Left lobe of liver (tissue), 2 donors: ENCODE measurements around the gene CCDC197. TPM values are rescaled to one million over a fixed set of nuclear protein-coding genes. Genes with fewer than 3 reads are reported as not detected.

ENCODE experiments used
- ATAC-seq: fragments of 200-7000 bp; cut with Tn5 transposase; one replicate; pipeline ENCODE4 v1.9.1; 2020; ENCODE audit warnings: mild to moderate bottlenecking, moderate library complexity
- DNase-seq: peaks from one replicate; pipeline ENCODE4 v3.0.0-alpha.2; 2020; ENCODE audit warnings: low spot score
- total RNA-seq: library from RNA; stranded (reverse); gene quantifications from one replicate; pipeline ENCODE4 v1.2.1, GENCODE V29; 2021
- donor health status: DM: no; HTN: no; CAD: no; lungs with moderate emphysema.
- donor health status: DM: no; HTN: yes; CAD: no.

CCDC197 gene
- total RNA-seq, 1 donor from 2014 or later = not detected

DNA sequence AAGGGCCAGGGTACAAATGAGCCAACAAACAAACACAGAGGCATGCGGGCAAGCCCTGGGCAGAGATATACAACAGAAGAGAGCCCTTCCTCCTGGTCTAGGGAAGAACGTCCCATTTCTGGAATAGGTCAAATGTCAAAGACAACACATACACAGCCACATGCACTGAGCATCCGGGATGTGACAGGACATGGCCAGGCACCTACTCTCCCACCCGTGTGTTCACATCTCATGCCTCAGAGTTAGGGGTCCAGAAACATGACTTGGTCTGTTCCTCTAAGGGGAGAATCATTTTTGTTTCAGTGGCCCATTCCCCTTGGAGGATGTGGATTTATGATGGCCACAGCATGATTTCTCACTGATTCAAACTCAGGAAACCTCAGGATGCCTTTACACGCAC, 19.9 kb upstream of the CCDC197 start:
- ATAC-seq (no peak), DNase-seq (no peak)

DNA sequence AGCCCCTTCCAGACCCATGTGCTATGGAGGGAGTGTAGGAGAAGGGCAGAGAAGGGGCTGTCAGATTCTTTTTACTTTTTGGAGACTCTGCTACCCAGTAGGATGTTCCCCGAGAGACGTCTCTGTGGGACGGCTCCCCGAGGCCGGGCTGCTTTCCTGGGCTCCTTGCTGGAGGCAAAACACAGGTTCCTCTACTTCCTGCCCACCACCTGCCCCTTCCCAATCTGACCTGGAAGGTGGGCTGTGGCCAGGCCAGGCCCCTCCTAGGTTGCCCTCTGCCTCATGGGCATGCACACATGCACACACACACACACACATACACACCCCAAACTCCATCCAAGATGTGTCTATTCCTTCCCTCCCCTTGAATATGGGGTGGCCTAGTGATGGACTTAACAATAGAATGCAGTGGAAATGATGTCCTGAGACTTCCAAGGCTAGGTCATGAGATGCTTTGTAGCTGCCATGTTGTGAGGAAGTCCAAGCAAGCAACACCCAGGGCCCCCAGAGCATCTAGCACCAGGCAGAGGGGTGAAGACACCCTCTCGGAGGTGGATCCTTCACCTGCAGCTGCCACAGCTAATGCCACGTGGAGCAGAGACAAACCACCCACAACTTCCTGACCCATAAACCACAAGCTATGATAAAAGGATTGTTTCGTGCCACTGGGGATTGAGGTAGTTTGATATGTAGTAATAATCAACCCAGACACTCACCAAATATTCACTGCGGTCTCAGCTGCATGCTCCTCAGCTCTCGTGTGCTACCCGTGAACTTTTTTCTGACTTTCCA, 19.1 kb upstream of the CCDC197 start:
- no peak for ATAC-seq
- no peak for DNase-seq

DNA sequence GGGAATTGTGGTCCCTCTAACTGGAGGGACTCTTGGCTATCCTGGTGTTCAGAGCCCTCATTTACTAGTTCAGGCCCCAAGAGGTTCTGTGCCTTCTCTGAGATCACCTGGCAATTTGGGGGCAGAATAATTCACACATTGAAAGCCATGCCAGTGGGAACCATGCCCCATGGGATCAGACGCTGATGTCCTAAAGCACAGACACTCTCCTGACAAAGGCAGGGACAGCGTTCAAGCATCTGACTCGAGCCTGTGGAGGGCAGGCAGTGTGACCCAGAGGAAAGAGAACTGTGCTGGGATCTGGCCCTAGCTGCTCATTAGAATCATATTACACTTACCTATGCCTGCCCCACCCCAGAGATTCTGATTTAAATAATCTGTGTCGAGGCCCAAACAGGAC, 18.4 kb upstream of the CCDC197 start:
- DNase-seq (no peak), ATAC-seq (no peak)

DNA sequence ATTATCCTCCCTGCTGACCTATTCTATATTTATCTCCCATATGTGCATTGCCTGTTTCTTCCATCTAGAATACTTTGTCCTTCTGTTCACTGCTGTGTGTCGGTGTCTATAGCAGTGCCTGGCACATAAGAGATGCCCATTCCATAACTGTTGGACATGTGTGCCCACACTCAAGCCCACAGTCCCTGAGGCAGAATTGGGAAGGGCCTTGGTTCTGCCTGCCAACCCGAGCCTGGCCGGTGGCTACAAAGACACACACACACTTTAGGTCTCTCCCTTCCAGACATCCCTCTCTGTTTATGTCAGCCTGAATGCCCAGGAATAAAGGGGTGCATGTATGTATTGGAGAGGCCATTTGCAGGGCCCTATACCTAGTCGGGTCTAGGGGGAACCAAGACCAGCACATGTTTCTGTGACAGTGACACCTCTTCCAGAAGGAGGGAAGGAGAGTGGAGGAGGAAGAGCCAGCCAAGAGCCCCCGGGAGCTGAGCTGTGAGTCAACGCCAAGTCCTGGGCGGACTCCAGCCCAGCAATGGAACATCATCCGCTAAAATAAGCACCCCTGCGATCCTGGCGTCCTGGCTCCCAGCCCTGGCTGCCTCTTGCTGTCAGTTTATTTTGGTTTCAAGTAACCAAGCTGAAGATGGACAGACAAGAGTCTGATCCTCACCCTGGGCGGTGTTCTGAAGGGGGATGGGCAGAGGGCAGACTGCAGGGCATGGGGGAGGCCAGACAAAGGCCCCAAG, 16.5 kb upstream of the CCDC197 start:
- no peak for ATAC-seq
- no peak for DNase-seq

DNA sequence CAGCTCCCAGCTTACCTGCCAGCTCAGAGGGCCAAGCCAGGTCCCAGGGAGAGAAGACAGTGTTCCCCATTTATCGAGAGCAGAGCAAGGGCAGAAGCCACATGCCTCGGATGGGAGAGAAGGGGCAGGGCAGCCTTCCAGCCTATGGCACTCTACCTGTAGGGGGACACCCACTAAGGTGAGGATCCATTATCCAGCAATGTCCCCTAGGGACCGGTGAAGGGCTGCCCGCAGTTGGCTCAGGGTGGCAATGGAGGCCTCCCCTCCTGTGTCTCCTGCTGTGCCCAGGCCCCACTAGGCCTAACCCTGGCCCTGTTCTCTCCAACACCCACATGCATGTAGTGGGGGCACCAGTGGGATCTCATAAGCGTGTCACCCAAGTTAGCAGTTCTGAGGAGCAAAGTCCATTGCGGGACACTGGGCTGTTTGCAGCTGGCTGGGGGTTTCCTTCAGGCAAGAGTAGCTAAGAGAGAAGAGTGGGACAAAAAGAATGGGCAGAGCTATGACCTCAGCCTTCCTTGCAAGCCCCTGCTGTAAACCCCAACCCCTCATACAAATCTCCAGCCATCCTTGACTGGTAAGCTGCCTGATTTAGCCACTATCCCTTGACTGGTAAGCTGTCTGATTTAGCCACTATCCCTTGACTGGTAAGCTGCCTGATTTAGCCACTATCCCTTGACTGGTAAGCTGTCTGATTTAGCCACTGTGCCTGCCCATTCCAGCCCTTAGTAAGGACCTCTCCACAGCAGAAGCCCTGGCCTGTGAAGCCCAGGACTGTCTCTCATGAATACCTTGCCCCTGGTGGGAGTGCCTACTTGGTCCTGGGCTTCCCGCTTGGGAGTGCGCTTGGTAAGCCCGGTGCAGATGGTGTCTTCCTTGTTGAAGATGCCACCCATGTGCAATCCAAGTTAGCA, 15.5 kb upstream of the CCDC197 start:
- DNase-seq (no peak), ATAC-seq (no peak)

DNA sequence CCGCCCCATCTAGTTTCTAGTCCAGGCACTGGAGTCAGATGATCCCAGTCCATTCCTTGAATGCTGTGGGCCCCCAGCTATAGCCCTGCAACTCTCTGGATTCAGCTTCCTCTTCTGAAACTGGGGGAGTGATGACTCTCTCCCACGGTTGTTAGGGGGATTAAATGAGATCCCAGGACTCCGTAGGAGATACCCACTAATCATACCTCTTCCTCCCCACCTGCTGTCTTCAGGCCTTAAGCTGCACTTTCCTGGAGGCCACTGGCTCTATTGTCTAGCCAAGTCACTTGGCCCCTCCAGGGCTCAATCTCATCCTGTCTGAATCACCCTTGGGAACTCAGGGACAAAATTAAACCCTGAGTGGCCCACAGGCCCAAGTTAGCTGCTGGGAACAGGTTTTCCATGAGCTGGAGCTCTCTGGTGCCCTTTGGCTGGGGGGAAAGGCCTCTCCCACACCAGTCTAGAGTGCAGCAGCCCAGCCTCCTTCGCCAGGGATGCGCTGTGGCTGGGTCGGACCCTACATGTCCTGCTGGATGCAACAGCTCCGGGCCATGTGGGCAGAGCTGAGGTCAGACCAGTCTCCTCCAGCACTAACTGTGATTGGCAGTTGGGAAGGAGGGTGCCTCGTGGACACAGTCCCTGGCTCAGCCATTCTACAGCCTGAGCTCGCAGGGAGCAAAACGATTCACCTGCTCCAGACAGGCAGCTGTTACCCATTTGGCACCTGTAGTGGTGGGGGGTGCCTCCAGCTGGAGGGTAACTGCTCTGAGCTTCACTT, 14.7 kb upstream of the CCDC197 start:
- DNase-seq (no peak), ATAC-seq (no peak)

DNA sequence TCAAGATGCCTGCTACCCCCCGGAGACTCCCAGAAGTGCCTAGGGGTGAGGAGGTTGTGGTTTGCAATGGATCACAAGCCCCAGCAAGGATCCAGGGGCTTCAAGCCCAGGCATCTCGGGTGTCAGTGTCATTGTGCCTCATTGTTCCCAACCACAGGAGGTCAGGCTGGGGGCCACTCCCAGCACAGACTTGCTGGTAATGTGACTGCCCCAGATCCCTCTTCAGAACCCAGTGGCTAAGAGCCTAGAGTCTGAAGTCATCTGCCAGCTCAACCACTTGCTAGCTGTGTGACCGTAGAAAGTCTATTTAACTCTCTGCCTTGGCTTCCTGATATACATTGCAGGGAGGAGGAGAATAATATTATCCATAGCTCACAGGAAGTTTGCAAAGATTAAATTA, 13.0 kb upstream of the CCDC197 start:
- DNase-seq = no peak

DNA sequence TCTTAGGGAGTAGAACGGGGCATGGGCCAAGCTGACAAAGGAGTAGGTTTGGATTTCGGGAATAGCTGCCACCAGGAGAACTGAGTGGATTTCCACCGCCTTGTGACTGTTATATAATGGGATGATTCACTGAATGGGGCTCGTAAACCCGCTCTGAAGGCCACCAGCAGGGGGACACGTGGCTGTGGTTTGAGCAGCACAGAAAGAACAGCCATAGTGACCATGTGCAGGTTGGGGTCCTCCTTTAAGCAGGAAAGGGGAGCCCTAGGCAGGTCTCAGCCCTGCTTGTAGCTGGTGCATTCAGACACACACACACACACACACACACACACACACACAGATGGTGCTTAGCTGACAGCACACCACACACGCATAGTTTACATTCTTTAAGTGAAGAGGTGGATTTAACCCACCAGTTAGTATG, 12.1 kb upstream of the CCDC197 start:
- DNase-seq (no peak), ATAC-seq (peak; percentile 24)

More for the DNA sequence above, 13.0 kb upstream of the CCDC197 start:
- ATAC-seq = no peak

DNA sequence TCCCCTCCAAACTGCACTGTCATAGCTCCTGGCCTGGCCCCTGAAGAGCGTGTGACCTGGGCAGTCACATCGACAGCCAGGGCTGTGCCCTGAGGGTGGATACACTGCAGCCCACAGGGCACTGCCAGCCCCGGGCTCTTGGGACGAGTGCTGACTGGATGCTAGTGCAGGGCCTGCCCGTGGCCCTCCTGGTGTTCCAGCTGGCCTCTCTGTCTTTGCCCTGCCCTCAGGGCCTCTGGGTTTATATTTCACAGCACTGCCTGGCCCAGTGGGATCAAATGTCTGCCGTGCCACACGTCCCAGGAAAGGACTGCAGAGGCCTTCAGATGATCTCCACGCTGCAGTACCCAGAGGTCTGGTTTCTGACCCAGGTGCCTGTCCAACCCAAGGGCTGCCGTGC, 10.1 kb upstream of the CCDC197 start:
- ATAC-seq (no peak), DNase-seq (no peak)

DNA sequence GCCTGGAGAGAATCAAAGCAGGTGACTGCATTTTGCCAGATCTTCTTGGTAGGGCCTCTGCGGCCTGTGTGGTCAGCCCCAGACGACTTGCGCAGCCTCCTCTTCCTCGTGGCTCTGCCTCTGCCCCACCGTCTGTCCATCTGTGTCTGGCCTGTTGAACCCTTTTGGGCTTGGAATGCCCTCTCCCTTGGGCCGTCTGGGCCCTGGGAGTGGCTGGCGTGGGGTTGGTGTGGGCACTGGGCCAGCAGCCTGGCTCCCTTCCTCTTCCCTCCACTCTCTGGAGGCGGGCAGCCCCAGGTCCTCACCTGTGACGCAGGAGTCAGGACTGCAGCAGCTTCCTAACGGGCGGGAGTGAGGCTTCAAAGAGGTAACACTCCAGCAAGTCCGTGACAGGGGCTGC, 9.7 kb upstream of the CCDC197 start:
- no peak for ATAC-seq
- no peak for DNase-seq

DNA sequence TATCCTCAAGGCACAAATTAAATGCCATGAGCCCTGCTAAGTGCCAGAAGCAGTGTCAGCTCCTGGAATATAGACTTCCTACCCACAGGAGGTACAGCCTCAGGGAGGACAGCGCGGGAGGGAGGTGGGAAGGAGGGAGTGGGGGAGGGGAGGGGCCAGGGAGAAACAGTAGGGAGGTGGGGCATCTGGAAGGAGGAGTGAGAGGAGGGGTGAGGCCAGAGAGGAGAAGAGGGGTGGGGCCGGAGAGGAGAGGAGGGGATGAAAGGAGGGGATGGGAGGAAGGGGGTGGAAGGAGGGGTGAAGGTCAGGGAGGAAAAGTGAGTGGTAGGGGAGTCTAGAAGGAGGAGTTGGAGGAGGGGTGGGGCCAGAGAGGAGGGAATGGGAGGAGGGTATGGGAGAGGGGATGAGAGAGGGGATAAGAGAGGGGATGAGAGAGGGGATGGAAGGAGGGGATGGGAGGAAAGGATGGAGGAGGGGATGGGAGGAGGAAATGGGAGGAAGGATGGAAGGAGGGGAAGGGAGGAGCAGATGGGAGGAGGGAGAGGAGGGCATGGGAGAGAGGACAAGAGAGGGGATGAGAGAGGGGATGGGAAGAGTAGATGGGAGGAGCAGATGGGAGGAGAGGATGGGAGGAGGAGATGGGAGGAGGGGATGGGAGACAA, 9.2 kb upstream of the CCDC197 start:
- DNase-seq (no peak), ATAC-seq (no peak)

DNA sequence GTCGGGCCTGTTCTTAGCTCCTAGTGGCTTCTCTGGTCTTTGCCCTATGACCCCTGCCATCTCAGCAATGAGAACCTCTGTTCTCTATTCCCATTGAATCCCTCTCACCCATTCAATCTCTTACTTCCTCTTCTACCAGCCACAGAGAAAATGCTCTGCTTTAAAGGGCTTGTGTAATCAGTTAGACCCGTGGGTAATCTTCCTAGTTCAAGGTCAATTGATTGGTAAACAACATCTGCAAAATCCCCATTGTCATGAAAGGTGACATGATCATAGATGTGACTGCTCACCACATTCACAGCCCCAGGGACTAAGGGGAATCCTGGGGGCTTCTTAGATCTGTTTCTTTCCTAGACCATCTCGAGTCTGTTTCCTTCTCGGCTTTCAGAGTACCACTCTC, 7.2 kb upstream of the CCDC197 start:
- ATAC-seq = no peak
- no peak for DNase-seq

DNA sequence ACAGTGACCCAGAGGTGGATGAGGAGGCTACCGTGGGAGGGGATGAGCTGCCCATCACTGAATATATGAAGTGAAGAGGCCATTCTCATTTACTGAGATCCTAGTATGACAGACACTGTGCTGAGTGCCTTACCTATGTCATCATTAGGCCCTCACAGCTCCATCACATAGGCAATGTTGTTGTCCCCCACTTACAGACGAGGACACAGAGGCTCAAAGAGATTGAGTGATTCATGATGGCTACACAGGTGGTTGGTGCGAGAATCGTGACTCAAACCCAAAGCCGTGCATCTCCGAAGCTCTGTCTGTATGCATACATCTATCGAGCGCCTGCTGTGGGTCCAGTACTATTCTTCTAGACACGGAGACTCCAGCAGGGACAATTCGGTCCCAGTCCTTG, 5.9 kb upstream of the CCDC197 start:
- DNase-seq (no peak), ATAC-seq (no peak)

DNA sequence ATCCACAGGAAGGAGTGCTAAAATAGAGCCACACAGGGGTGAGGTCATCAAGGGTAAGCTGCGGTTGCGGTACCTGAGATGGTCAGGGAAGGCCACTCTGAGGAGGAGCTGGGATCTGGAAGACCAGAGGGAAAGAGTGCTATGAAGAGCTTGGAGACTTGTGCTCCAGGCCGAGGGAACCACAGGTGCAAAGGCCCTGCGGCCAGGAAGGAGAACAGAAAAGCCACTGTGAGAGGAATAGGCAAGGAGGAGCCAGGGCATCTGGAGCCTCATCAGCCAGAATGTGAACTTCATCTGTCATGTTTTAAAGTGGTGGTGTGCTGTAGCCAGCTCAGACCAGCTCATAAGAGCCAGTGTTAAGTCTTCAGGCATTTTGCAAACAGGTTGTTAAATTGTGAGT, 5.5 kb upstream of the CCDC197 start:
- DNase-seq (no peak), ATAC-seq (no peak)

DNA sequence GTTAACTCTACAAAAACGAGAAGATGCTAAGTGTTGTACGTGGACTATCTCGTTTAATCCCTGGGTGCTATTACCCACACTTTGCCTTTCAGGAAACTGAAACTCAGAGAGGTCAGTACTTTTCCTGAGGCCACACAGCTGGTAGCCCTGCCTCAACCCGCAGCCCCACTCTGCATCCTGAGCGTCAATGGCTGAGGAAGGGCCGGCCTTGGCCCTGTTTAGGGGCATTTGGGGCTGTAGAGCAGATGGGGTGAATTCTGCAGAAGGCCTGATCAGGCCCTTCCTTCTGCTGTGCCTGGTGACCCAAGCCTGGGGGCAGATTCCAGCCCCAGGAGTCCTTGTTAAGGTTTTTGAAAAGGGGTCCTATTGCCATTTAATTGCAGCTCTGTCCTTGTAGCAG, 3.7 kb upstream of the CCDC197 start:
- DNase-seq = no peak
- ATAC-seq = no peak

DNA sequence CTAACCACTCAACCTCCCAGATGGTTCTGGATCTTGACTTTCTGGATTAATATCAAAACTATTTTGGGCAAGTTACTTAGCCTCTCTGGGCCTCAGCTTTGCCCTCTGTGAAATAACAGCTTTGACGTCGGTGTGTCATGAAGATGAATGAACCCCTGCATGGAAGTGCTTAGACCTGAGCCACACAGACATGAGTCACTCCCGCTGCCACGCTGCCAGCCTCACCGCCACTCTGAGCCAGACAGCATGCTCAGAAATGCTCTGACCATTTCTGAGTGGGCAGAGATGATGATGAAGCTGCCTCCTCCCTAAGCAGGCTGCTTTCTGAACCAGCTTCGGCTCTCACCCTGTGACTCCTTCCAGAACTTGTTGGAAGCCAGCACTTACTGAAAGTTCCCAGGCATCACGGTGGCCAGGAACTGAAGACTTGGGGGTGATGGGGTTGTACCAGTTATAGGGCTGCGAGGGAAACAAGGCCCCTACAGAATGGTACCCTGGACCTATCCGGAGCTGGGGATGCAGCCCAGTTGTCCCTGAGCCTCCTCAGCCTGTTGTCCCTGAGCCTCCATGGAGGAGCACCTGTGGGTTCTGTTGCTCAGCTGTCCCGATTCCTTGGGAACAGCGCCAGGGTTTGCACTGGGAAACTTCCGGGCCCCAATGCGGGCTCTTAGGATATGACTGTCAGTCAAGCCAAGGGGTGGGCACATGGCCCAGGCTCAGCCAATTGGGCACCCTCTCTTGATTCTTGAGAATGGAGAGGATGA, 2.0 kb upstream of the CCDC197 start:
- ATAC-seq (no peak), DNase-seq (no peak)

DNA sequence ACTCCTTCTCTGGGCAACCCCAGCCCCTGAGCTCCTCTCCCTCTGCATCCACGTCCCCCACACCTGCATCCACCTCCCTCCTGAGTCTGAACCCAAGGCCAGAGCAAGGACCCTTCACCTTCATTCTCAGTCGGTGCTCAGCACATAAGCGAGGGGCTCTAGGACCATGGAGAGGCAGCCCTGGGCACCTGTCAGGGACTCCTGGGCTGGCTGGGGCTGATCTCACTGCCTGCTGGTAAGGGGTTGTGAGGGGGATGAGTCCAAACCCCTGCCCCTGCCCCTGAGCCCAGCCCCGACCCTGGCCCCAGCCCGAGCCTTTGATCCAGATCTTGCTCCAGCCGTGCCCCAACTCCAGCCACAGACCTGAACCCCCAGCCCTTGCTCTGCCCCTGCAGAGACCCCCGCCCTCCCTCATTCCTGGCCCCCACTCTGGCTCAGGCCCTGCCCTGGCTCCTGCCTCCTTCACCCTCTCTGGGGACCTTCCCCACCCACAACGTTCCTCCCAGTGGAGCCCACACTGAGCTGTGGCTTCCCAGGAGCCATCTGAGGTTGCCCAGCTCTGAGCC, 888 bp upstream of the CCDC197 start:
- ATAC-seq (no peak), DNase-seq (no peak)

DNA sequence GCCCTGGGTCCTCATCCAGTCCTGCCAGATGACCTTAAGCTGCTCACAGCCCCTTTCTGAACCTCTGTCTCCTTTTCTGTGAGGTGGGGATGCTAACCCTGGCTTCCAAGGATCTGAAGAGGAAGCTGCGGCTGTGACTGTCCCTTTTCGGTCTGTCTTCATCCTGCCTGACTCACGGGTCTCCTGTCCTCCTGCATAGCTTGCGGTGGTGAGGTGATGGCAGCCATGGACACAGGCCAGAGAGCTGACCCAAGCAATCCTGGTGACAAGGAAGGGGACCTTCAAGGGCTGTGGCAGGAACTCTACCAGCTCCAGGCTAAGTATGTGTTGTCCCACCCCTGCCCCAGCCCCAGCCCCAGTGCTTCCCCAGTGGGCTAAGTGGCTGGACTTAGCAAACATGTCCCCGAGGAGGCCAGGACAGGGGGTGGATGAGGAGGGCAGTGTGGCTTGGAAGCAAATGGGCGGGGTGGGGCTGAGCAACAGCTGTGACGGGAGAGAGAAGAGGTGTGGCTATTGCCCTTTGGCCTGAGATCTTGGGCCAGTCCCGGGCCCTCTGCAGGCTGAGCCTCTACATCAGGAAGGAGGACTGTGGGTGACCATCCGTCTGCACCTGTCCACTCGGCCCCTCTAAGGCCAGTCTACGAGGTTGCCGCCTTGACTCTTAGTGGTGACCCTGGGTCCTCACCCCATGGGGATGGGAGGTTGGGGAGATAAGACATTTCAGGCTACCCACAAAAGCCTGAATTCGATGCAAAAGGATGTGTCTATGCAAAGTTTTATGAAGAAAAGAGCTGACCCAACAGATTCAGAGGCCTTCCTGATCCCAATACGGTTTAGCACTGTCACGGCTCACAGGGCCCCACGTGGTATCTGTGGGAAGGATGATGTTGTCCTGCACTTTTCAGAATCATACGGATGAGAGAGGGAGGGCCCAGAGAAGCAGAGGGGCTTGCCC, 1.1 kb downstream of the CCDC197 start:
- DNase-seq = no peak
- ATAC-seq = no peak
